Gastroesophageal sphincter (tissue), 4 donors: ENCODE measurements around the gene B4GALT3. TPM values are rescaled to one million over a fixed set of nuclear protein-coding genes. Genes with fewer than 3 reads are reported as not detected.

Experiments
- ATAC-seq: fragments of 150-250 bp; one replicate; pipeline ENCODE4 v1.9.1; 2016; ENCODE audit warnings: mild to moderate bottlenecking, moderate library complexity
- H3K27ac ChIP-seq, 4 donors: fragments of 200-600 bp; sonication (generic) in 3 of 4; 1 replicate in 3 of 4; 2 replicates in 1 of 4; pipeline ENCODE4 v1.5.1; 2016 to 2019
- H3K27me3 ChIP-seq: fragments of 200-600 bp; sonication (generic); one replicate; pipeline ENCODE4 v1.5.1; 2019
- H3K36me3 ChIP-seq, 2 donors: fragments of 200-600 bp; sonication (generic); one replicate each; pipeline ENCODE4 v1.5.1; 2019; ENCODE audit warnings: control low read depth in 1 of 2
- H3K4me1 ChIP-seq, 3 donors: fragments of 200-600 bp; sonication (generic); 1 replicate in 2 of 3; 2 replicates in 1 of 3; pipeline ENCODE4 v1.5.1; 2016 to 2019; ENCODE audit warnings: control low read depth in 2 of 3
- H3K4me3 ChIP-seq, 2 donors: fragments of 200-600 bp; sonication (generic); one replicate each; pipeline ENCODE4 v1.5.1; 2019; ENCODE audit warnings: mild to moderate bottlenecking in 1 of 2, moderate library complexity in 1 of 2
- H3K9me3 ChIP-seq, 3 donors: fragments of 200-600 bp; sonication (generic); one replicate each; pipeline ENCODE4 v1.5.1; 2017 to 2019; ENCODE audit warnings: control low read depth in 2 of 3
- CTCF ChIP-seq, 4 experiments: fragments of 200-600 bp in 2 of 4; fragments of 450-650 bp in 2 of 4; sonication (generic) in 1 of 4; IDR thresholded peaks; one replicate each; pipeline ENCODE4 v1.5.1; 2017 to 2019; ENCODE audit warnings: antibody characterized with exemption in 4 of 4, mild to moderate bottlenecking in 2 of 4, moderate library complexity in 2 of 4
- EP300 ChIP-seq: sonication (generic); formaldehyde crosslinking; IDR thresholded peaks from one replicate; pipeline ENCODE4 v1.6.1; 2017; ENCODE audit warnings: antibody characterized with exemption, mild to moderate bottlenecking
- POLR2A ChIP-seq, 2 donors: fragments of 450-650 bp; IDR thresholded peaks; one replicate each; pipeline ENCODE4 v1.6.1; 2017; ENCODE audit warnings: antibody characterized with exemption in 2 of 2, mild to moderate bottlenecking in 2 of 2, moderate library complexity in 1 of 2
- POLR2AphosphoS5 ChIP-seq: sonication (generic); formaldehyde crosslinking; IDR thresholded peaks from one replicate; pipeline ENCODE4 v1.6.1; 2017; ENCODE audit warnings: antibody characterized with exemption
- WGBS, 2 donors: methylation state at CpG; one replicate each; pipeline ENCODE4 v1.1.5; 2018; ENCODE audit warnings: low coverage in 1 of 2; 5-methylcytosine and 5-hydroxymethylcytosine counted together
- small RNA-seq, 4 donors: library from RNA; depleted of rRNA; stranded (forward); fragments of <200 nt; gene quantifications; one replicate each; pipeline ENCODE3, GENCODE V24; 2016
- total RNA-seq, 4 donors: library from RNA; depleted of rRNA; stranded (reverse); fragments of >200 nt; gene quantifications; one replicate each; pipeline ENCODE4 v1.1.0, GENCODE V29; 2016

Gene B4GALT3
- total RNA-seq, 4 donors from 2014 or later, result 14.8 to 26.4 (median 19.5) TPM

- 94 to 100% methylated on average over 2 of the region's 2 CpGs for WGBS, 2 donors
- Histone ChIP-seq H3K27ac (no peak overlapping the region), H3K4me1 (peaks cover 0 to 60% (median 16%) of the 10 kb centered on the region in 3 donors), H3K27me3 (no peaks in the 10 kb centered on the region), H3K4me3 (no peak overlapping the region), H3K9me3 (no peaks in the 10 kb centered on the region), H3K36me3 (peaks cover 0 to 67% of the 10 kb centered on the region in 2 donors)
- TF ChIP-seq POLR2A (IDR thresholded peaks at IDR 0.05) (no peak), EP300 (no peak), CTCF (IDR thresholded peaks at IDR 0.05) (no peak), POLR2AphosphoS5 (no peak)
- no peak for ATAC-seq
These were observed 49.7 kb downstream of the B4GALT3 start for GRCh38 chr1:161127649-161128048.

GRCh38 chr1:161122967-161123366 is 54.3 kb downstream of the B4GALT3 start:
- WGBS, 2 donors, result no CpG with 5 or more reads among the region's 6 CpGs
- H3K9me3 ChIP-seq, result no peaks in the 10 kb centered on the region
- H3K27ac ChIP-seq, result no peak overlapping the region
- H3K36me3 ChIP-seq, result peaks cover 0 to 78% of the 10 kb centered on the region in 2 donors
- no peak for TF ChIP-seq POLR2A (IDR thresholded peaks at IDR 0.05)
- no peak for TF ChIP-seq POLR2AphosphoS5
- no peak for TF ChIP-seq EP300
- no peak for TF ChIP-seq CTCF (IDR thresholded peaks at IDR 0.05)
- H3K4me3 ChIP-seq, result no peak overlapping the region
- H3K27me3 ChIP-seq, result no peaks in the 10 kb centered on the region
- H3K4me1 ChIP-seq, result peaks cover 11 to 54% (median 18%) of the 10 kb centered on the region in 3 donors
- no peak for ATAC-seq

- Histone ChIP-seq H3K4me3 (no peak overlapping the region), H3K36me3 (peaks cover 0 to 71% of the 10 kb centered on the region in 2 donors), H3K9me3 (no peaks in the 10 kb centered on the region), H3K27ac (no peak overlapping the region), H3K27me3 (no peaks in the 10 kb centered on the region), H3K4me1 (peaks cover 11 to 48% (median 16%) of the 10 kb centered on the region in 3 donors)
- 63 to 80% methylated on average over 2 to 4 of the region's 4 CpGs for WGBS, 2 donors
- no peak for TF ChIP-seq POLR2A (IDR thresholded peaks at IDR 0.05)
- no peak for TF ChIP-seq EP300
- no peak for TF ChIP-seq POLR2AphosphoS5
- TF ChIP-seq CTCF (IDR thresholded peaks at IDR 0.05), result no peak
- ATAC-seq, result no peak
These were observed 55.5 kb downstream of the B4GALT3 start for GRCh38 chr1:161121834-161122233.

Small RNA genes lying within 50 kb of the gene (small RNA-seq; reads per million reads assigned to genes)
- 0 reads per million in 4 donors for gene RF01225

Other genes with a start within 250 kb of the B4GALT3 start
- not detected for gene ITLN2, start 222.7 kb downstream of the B4GALT3 start, total RNA-seq
- 10 to 100 TPM in 1 of 4 donors, 1 to 10 TPM in 3; 4.5 to 28.2 (median 9.9) TPM for gene F11R, start 156.4 kb downstream of the B4GALT3 start, total RNA-seq
- 10 to 100 TPM; 18.1 to 52.1 (median 29.4) TPM for gene TSTD1, start 138.5 kb downstream of the B4GALT3 start, total RNA-seq
- gene USF1, start 131.5 kb downstream of the B4GALT3 start, total RNA-seq, result 10 to 100 TPM; 50.9 to 79.4 (median 60.5) TPM
- gene ARHGAP30, start 107.6 kb downstream of the B4GALT3 start, total RNA-seq, result 10 to 100 TPM in 1 of 4 donors, 1 to 10 TPM in 3; 1.9 to 11.6 (median 4.4) TPM
- gene NECTIN4, start 87.9 kb downstream of the B4GALT3 start, total RNA-seq, result 1 to 10 TPM in 1 of 4 donors, under 1 TPM in 1, not detected in 2; 0.27 to 1.9 TPM
- 10 to 100 TPM in 2 of 4 donors, 1 to 10 TPM in 2; 3.5 to 22.6 (median 8.6) TPM for gene KLHDC9, start 79.1 kb downstream of the B4GALT3 start, total RNA-seq
- 10 to 100 TPM; 26.2 to 40.8 (median 31.4) TPM for gene PFDN2, start 59.5 kb downstream of the B4GALT3 start, total RNA-seq
- gene NIT1, start 59.4 kb downstream of the B4GALT3 start, total RNA-seq, result 10 to 100 TPM; 30.4 to 61.9 (median 32.8) TPM
- 10 to 100 TPM; 34.2 to 54.4 (median 41.7) TPM for gene DEDD, start 44.8 kb downstream of the B4GALT3 start, total RNA-seq
- 10 to 100 TPM; 60.5 to 83.7 (median 72.8) TPM for gene UFC1, start 23.5 kb downstream of the B4GALT3 start, total RNA-seq
- 10 to 100 TPM in 3 of 4 donors, 1 to 10 TPM in 1; 10.0 to 27.6 (median 14.7) TPM for gene USP21, start 18.0 kb downstream of the B4GALT3 start, total RNA-seq
- 10 to 100 TPM; 10.5 to 27.4 (median 17.6) TPM for gene PPOX, start 11.1 kb downstream of the B4GALT3 start, total RNA-seq
- 10 to 100 TPM in 1 of 4 donors, 1 to 10 TPM in 3; 3.7 to 60.6 (median 6.7) TPM for gene ADAMTS4, start 21.5 kb upstream of the B4GALT3 start, total RNA-seq
- gene NDUFS2, start 24.9 kb upstream of the B4GALT3 start, total RNA-seq, result 100 to 1,000 TPM in 2 of 4 donors, 10 to 100 TPM in 2; 93.4 to 121 (median 100) TPM
- 10 to 100 TPM in 3 of 4 donors, 1 to 10 TPM in 1; 6.4 to 74.6 (median 52.0) TPM for gene FCER1G, start 37.8 kb upstream of the B4GALT3 start, total RNA-seq
- not detected for gene APOA2, start 46.1 kb upstream of the B4GALT3 start, total RNA-seq
- 10 to 100 TPM in 3 of 4 donors, 1 to 10 TPM in 1; 9.3 to 24.3 (median 14.0) TPM for gene TOMM40L, start 48.6 kb upstream of the B4GALT3 start, total RNA-seq
- not detected for gene NR1I3, start 60.7 kb upstream of the B4GALT3 start, total RNA-seq
- gene PCP4L1, start 81.2 kb upstream of the B4GALT3 start, total RNA-seq, result 10 to 100 TPM in 1 of 4 donors, 1 to 10 TPM in 3; 1.6 to 13.8 (median 5.7) TPM
- 10 to 100 TPM in 2 of 4 donors, 1 to 10 TPM in 2; 5.3 to 18.7 (median 9.4) TPM for gene MPZ, start 132.5 kb upstream of the B4GALT3 start, total RNA-seq
- gene SDHC, start 136.9 kb upstream of the B4GALT3 start, total RNA-seq, result 10 to 100 TPM in 3 of 4 donors, 1 to 10 TPM in 1; 7.5 to 59.1 (median 37.2) TPM
- gene CFAP126, start 190.4 kb upstream of the B4GALT3 start, total RNA-seq, result not detected